Raji (cell line): ENCODE results near the gene HAND2.

Source experiments
- POLR2A ChIP-seq: IDR thresholded peaks from 2 replicates; pipeline ENCODE4 v1.6.1; 2011; ENCODE audit warnings: low read depth, low read length, control low read depth; ENCODE audit not compliant: insufficient read depth

HAND2 gene

GRCh38 chr4:173543266-173543665 is 13.2 kb upstream of the HAND2 start:
- no peak for TF ChIP-seq POLR2A

GRCh38 chr4:173539986-173540385 is 10.0 kb upstream of the HAND2 start:
- TF ChIP-seq POLR2A: no peak

- no peak for TF ChIP-seq POLR2A
Measured at GRCh38 chr4:173538909-173539445, 8.9 kb upstream of the HAND2 start.

DNA sequence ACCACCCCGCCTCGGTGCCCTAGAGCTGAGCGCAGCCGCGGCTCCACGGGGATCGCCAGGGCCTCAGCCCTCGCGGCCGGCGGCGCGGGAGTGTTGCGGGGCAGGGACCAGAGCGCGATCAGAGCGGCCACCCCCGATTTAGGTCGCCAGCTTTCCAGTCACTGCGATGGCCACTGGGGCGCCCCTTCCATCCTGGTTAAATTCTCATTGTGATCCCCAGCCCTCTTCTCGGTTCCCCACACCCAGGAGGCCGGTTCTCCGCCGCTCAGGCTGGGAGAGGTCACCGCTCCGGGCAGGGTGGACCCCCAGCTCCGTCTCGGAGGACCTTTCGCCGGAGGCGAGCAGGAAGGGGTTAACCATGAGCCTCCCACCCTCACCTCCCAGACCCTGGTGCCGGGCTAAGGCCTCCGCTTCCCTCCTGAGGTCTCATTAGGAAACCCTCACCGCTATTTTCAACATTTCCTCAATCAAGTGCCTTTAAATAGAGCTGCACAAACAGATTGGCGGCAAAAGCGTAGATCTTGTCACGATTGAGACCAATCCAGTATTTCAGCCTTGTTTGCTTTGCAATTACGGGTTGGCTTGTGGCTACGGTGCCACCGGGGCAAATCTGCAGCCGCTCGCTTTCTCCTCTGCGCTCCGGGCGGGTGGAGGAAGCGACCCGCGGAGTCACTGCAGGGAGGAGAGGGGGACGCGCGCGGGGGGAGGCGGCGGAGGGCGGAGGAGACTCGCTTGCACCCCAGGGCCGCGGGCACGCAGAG is 8.3 kb upstream of the HAND2 start:
- TF ChIP-seq POLR2A: no peak

DNA sequence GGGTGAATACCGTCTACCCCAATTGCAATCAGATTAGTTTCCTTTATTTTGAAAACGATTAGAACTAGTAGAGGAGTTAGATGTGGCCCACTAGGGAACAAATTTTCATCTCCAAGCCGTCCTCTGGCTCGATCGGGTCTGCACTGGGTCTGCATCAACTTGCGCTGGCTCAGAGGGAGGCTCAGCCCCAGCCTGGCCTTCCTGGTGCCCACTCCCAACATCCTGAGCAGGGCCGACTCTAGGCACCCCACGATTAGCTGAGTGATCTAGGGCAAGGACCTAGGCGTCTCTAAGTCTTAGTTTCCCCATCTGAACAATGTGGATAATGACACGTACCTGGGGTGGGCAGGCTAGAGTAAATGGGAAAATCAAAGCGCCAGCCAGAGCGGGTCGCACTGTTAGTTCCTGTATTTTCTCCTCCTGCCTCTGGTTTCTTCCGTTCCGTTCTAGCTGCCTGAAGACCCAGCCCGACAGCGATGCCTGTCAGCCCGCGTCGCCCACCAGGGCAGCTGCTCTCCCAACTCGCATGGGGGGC is 7.7 kb upstream of the HAND2 start:
- TF ChIP-seq POLR2A: no peak

DNA sequence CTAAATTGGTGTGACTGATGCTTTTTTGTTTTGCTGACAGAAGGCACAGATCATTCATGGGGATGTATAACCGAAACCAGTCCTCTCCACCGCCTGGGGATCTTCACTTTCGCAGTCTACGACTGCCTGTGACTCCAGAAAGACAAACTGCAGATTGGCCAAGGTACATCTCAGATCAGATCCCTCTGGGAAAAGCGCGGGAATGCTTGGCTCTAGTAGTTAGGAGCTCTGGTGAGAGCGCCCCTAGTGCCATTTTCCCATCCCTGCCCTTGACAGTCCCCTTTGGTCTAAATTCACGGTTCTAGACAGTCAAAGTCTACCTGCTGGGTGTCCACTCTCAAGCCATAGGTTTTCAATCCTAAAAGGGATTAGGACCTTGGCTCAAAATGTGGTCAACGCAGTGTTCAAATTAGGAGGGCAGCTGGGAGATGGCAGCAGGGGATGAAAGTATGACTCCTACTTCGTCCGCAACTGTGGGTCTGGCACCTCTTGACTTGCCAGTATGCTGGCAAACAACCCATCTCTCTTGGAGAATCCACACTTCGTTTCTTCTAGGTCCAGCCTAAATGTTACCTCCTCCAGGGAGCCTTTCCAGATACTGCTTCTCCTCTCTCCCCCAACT is 6.9 kb upstream of the HAND2 start:
- no peak for TF ChIP-seq POLR2A

- no peak for TF ChIP-seq POLR2A
Measured at GRCh38 chr4:173535957-173536356, 5.9 kb upstream of the HAND2 start.

- TF ChIP-seq POLR2A: no peak
Measured at GRCh38 chr4:173535165-173535902, 5.3 kb upstream of the HAND2 start.

DNA sequence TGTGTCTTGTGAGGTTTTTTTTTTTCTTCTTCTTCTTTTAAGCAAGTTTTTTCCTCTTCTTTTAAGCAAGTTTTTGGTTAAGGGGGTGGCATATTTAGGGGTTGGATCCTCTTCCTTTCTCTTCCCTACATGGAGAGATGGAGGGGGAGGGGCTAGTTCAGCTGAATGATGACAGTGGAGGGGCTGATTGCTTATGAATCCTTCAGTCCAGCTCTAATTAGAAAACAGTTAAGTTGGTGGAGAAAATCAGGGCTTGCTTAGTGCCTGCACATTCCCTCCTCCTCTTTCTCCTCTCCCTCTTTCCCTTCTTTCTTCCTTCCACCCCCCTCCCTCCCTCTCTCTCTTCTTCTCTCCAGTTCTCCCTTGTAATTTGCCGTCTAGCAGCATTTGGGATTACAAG is 4.4 kb upstream of the HAND2 start:
- TF ChIP-seq POLR2A: no peak

- TF ChIP-seq POLR2A: no peak
Measured at GRCh38 chr4:173532725-173533511, 2.9 kb upstream of the HAND2 start.

- no peak for TF ChIP-seq POLR2A
Measured at GRCh38 chr4:173531086-173531965, 1.3 kb upstream of the HAND2 start.

DNA sequence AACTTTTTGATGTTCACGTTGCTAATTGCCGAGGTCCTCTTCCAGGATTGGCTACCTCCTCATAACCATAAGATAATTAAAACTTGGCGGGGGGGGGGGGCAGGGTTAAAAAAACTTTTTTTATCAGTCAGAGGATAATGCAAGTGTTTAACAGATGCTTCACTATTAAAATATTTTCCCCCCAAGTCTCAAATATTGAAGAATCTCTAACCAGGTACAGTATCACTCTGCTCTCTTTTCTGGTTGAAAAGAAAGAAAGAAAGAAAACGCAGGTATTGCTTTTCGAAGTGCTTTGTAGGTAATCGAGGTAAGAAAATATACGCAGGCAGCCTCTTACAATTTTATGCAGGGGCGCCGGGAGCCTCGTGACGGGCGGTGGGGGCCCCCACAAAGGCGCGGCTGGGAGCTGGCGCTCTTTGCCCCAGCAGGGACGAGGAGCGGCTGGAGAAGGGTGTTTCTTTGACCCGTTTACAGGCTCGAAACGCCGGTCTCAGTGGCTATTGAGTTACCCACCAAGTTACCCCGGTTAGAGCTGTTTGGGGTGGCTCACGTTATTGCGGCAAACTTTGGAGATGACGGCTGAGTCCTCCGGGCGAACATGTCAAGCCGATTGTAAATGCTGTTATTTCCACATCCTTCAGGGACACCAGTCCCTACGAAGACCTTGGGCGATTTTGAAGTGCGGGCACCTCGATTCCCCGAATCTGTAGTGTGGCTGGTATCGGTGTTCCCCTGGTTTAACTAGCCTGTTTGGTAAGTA is 477 bp upstream of the HAND2 start:
- TF ChIP-seq POLR2A: no peak
